GM12874 (cell line): ENCODE measurements around the gene ARFGAP1.

Source experiments
- CTCF ChIP-seq: IDR thresholded peaks from 2 replicates; pipeline ENCODE4 v1.5.1; 2011; ENCODE audit warnings: low read depth, mild to moderate bottlenecking, control low read depth, low read length, moderate library complexity; ENCODE audit not compliant: insufficient read depth

ARFGAP1 gene

GRCh38 chr20:63272105-63273058, at the start of gene ARFGAP1:
TSS of gene ARFGAP1 (plus strand) at chr20:63272813. CDS start at chr20:63275581, 2,768 bp downstream.
- TF ChIP-seq CTCF = no peak

GRCh38 chr20:63223121-63223825, 49.3 kb upstream of the ARFGAP1 start:
- peak; percentile 82 for TF ChIP-seq CTCF

GRCh38 chr20:63223826-63224207, 48.8 kb upstream of the ARFGAP1 start:
- TF ChIP-seq CTCF = no peak

- TF ChIP-seq CTCF = no peak
Observed at GRCh38 chr20:63224412-63225081, 48.1 kb upstream of the ARFGAP1 start.

GRCh38 chr20:63225082-63225454, 47.5 kb upstream of the ARFGAP1 start:
- TF ChIP-seq CTCF = no peak

GRCh38 chr20:63226042-63226943, 46.3 kb upstream of the ARFGAP1 start:
- TF ChIP-seq CTCF = no peak
